SK-N-SH (cell line): ENCODE results near the gene VPS9D1.

Experiments used
- CTCF ChIP-seq: fragments of 200-600 bp; sonication (generic); IDR thresholded peaks from 2 replicates; pipeline ENCODE4 v1.6.1; 2017; ENCODE audit warnings: antibody characterized with exemption, mild to moderate bottlenecking, moderate library complexity
- ELF1 ChIP-seq: IDR thresholded peaks from 2 replicates; pipeline ENCODE4 v1.4.0; 2012
- POLR2AphosphoS5 ChIP-seq: IDR thresholded peaks from 2 replicates; pipeline ENCODE4 v1.6.1; 2012; ENCODE audit warnings: low read depth, low read length
- TAF1 ChIP-seq: IDR thresholded peaks from 2 replicates; pipeline ENCODE4 v1.6.1; 2012; ENCODE audit warnings: low read depth, mild to moderate bottlenecking, low read length, moderate library complexity, borderline replicate concordance
- USF2 ChIP-seq: fragments of 150-350 bp; IDR thresholded peaks from 2 replicates; pipeline ENCODE4 v1.6.1; 2017; ENCODE audit warnings: antibody characterized with exemption, low read length, low read depth, borderline replicate concordance
- TF ChIP-seq, protein P1 (sequence below): fragments of 150-350 bp; IDR thresholded peaks from 2 replicates; pipeline ENCODE4 v1.6.1; 2016; ENCODE audit warnings: mild to moderate bottlenecking, low read depth, low read length

- TF ChIP-seq, protein P1, sequence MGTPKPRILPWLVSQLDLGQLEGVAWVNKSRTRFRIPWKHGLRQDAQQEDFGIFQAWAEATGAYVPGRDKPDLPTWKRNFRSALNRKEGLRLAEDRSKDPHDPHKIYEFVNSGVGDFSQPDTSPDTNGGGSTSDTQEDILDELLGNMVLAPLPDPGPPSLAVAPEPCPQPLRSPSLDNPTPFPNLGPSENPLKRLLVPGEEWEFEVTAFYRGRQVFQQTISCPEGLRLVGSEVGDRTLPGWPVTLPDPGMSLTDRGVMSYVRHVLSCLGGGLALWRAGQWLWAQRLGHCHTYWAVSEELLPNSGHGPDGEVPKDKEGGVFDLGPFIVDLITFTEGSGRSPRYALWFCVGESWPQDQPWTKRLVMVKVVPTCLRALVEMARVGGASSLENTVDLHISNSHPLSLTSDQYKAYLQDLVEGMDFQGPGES = no peak
- TF ChIP-seq POLR2AphosphoS5 (no peak), CTCF (no peak), ELF1 (no peak), USF2 (no peak), TAF1 (no peak)
These were observed 44.1 kb upstream of the VPS9D1 start for GRCh38 chr16:89764711-89765201.
